Left lung (tissue), 10 donors: Measurements from ENCODE around the gene DNAH2. TPM values are rescaled to one million over a fixed set of nuclear protein-coding genes. Genes with fewer than 3 reads are reported as not detected.

Source experiments
- ATAC-seq: fragments of 200-7000 bp; cut with Tn5 transposase; one replicate; pipeline ENCODE4 v1.9.1; 2020; ENCODE audit warnings: moderate library complexity
- DNase-seq, 4 donors: peaks; one replicate each; pipeline ENCODE4 v3.0.0-alpha.2; 2013 to 2020
- H3K27ac ChIP-seq, 2 donors: fragments of 200-600 bp; sonication (generic) in 1 of 2; one replicate each; pipeline versions ENCODE4 v1.5.0 to v1.8.0; 2020 to 2021
- H3K27me3 ChIP-seq, 2 donors: fragments of 200-600 bp; sonication (generic) in 1 of 2; one replicate each; pipeline versions ENCODE4 v1.5.0 to v1.8.0; 2020 to 2021
- H3K36me3 ChIP-seq, 2 donors: fragments of 200-600 bp; sonication (generic) in 1 of 2; one replicate each; pipeline versions ENCODE4 v1.5.0 to v1.8.0; 2020 to 2021
- H3K4me1 ChIP-seq, 2 donors: fragments of 200-600 bp; one replicate each; pipeline ENCODE4 v1.8.0; 2021
- H3K4me3 ChIP-seq, 2 donors: fragments of 200-600 bp; sonication (generic) in 1 of 2; one replicate each; pipeline versions ENCODE4 v1.5.0 to v1.8.0; 2020 to 2021; ENCODE audit warnings: mild to moderate bottlenecking in 1 of 2
- H3K9me3 ChIP-seq, 2 donors: fragments of 200-600 bp; sonication (generic) in 1 of 2; one replicate each; pipeline versions ENCODE4 v1.5.0 to v1.8.0; 2020 to 2021
- intact Hi-C, 2 donors: fragments of 100-400 bp; cut with DNase I; formaldehyde crosslinking; loops; one replicate each; pipeline versions ENCODE4 v1.11.2 to v1.14.2; 2022
- polyA plus RNA-seq, 6 donors: library from polyadenylated mRNA; unstranded; fragments of 120-200 nt; gene quantifications; one replicate each; pipeline ENCODE4 v1.2.1, GENCODE V29; 2013; ENCODE audit not compliant: insufficient read length in 6 of 6
- total RNA-seq, 2 donors: library from RNA; stranded (reverse); fragmentation: NEBNext Ultra II Directional; extraction: Animal tissue kit (Norgen Biotek cat#: 25700); gene quantifications; one replicate each; pipeline ENCODE4 v1.2.1, GENCODE V29; 2021
- TF ChIP-seq, protein P1 (sequence below), 2 donors: fragments of 200-600 bp; sonication (generic) in 1 of 2; IDR thresholded peaks; one replicate each; pipeline versions ENCODE4 v1.5.0 to v1.8.0; 2021; ENCODE audit warnings: antibody characterized with exemption in 2 of 2
- donor health status: DM: no; HTN: yes; CAD: no.
- donor health status: DM: no; HTN: no; CAD: no.

The DNAH2 gene
- total and polyA plus RNA-seq, 8 donors = 0.67 to 4.5 (median 2.6) TPM

DNA sequence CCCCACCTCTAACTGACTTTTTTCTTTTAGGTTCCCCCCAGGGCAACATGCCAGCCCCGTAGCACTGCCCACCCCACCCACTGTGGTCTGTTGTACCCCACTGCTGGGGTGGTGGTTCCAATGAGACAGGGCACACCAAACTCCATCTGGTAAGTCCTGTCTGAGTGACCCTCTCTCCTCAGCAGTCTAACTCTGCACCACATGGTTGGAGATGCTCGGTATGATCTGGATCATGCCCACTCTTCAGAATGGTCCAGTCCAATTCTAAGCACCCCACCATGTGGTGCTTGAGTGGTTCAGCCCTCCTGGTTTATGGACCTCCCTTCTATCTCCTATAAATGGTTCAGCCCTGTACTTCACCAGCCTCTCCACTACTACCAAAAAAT lies 122.3 kb downstream of the DNAH2 start:
- H3K36me3 ChIP-seq = no peaks in the 10 kb centered on the region
- TF ChIP-seq, protein P1, sequence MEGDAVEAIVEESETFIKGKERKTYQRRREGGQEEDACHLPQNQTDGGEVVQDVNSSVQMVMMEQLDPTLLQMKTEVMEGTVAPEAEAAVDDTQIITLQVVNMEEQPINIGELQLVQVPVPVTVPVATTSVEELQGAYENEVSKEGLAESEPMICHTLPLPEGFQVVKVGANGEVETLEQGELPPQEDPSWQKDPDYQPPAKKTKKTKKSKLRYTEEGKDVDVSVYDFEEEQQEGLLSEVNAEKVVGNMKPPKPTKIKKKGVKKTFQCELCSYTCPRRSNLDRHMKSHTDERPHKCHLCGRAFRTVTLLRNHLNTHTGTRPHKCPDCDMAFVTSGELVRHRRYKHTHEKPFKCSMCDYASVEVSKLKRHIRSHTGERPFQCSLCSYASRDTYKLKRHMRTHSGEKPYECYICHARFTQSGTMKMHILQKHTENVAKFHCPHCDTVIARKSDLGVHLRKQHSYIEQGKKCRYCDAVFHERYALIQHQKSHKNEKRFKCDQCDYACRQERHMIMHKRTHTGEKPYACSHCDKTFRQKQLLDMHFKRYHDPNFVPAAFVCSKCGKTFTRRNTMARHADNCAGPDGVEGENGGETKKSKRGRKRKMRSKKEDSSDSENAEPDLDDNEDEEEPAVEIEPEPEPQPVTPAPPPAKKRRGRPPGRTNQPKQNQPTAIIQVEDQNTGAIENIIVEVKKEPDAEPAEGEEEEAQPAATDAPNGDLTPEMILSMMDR (IDR thresholded peaks at IDR 0.05) = no peak
- peaks cover 30 to 51% of the 10 kb centered on the region in 2 donors for H3K4me1 ChIP-seq
- H3K4me3 ChIP-seq = peak overlapping the region in 1 of 2 donors; percentile 82
- H3K27me3 ChIP-seq = no peaks in the 10 kb centered on the region
- ATAC-seq (no peak), DNase-seq (peak in 1 of 4 donors; percentile 13)
- peak overlapping the region in 1 of 2 donors; percentile 100 for H3K27ac ChIP-seq
- intact Hi-C loops = no loop called here
- H3K9me3 ChIP-seq = no peaks in the 10 kb centered on the region

DNA sequence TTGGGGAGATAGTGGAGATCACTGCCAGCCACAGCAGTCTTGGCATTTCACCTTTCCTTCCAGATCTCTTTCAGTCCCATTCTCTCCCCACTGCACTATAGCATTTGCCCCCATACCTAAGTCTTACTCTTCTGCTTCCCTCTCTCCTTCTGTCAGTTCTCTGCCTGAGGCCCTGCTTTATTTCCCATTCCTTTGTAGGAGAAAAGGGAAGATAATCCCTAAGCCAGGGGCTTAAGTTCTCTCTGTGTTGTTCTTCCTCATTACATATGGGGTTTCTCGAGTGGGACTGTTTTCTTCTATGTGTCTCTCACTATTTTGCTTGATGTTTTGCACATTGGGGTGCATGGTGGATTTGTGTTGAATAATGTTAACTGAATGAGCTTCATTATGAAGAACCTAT lies 122.9 kb downstream of the DNAH2 start:
- no peak for DNase-seq
- Histone ChIP-seq H3K36me3 (peaks cover 0 to 6% of the 10 kb centered on the region in 2 donors), H3K9me3 (no peaks in the 10 kb centered on the region), H3K4me1 (peaks cover 34 to 57% of the 10 kb centered on the region in 2 donors), H3K27ac (peak overlapping the region; percentile 99 to 100), H3K27me3 (no peaks in the 10 kb centered on the region), H3K4me3 (peak overlapping the region in 1 of 2 donors; percentile 82)
- no peak for ATAC-seq
- TF ChIP-seq, protein P1 (IDR thresholded peaks at IDR 0.05) = no peak
- intact Hi-C loops = no loop called here

DNA sequence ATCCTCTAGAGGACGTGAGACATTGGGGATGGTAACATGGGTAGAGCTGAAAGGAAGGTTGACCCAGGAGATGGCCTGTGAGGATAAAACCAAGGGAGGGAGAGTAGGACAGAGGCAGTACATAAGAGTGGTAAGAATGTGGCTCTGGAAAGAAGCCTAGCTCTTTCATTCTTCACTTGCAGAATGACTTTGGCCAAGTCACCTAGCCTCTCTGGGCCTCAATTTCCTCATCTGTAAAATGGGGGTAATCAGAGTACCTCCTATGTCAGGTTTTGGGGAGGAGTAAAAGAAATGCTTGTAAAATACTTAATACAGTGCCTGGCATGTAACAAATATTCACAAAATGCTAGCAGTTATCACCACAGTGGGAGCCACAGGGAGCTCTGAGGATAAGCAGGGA lies 123.3 kb downstream of the DNAH2 start:
- Histone ChIP-seq H3K27me3 (no peaks in the 10 kb centered on the region), H3K4me3 (peak overlapping the region; percentile 63 to 82), H3K36me3 (peaks cover 0 to 10% of the 10 kb centered on the region in 2 donors), H3K27ac (peak overlapping the region; percentile 99 to 100), H3K9me3 (no peaks in the 10 kb centered on the region), H3K4me1 (peaks cover 35 to 61% of the 10 kb centered on the region in 2 donors)
- TF ChIP-seq, protein P1 (IDR thresholded peaks at IDR 0.05) = no peak
- intact Hi-C loops = no loop called here
- DNase-seq (no peak), ATAC-seq (no peak)

DNA sequence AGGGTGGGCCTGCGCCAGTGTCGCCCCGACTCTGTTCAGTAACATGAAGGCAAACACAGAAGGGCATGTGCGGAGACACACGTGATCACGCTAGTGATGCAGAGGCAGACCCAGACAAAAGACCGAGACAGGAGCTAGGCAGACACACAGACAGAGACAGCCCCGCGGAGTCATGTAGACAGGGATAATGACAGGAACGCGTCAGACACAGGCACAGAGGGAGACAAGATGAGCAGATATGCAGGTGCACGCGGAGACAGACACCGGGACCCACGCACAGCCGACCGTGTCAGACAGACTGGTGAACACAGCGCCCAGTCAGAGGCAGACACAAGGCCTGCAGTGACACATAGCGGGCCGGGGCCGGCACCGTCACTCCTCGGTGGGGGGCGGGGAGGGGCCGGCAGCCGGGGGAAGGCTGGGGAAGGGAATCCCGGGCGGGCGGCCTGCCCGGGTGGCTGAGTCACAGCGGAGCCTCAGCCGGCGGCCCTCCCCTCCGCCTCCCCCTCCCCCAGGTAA lies 123.9 kb downstream of the DNAH2 start:
- DNase-seq (peak in 3 of 4 donors; percentile 84 to 97 (median 92)), ATAC-seq (peak; percentile 52)
- H3K36me3 ChIP-seq = peaks cover 0 to 16% of the 10 kb centered on the region in 2 donors
- H3K27ac ChIP-seq = peak overlapping the region; percentile 99 to 100
- TF ChIP-seq, protein P1 (IDR thresholded peaks at IDR 0.05) = no peak
- peaks cover 35 to 62% of the 10 kb centered on the region in 2 donors for H3K4me1 ChIP-seq
- peak overlapping the region; percentile 63 to 82 for H3K4me3 ChIP-seq
- no peaks in the 10 kb centered on the region for H3K9me3 ChIP-seq
- no peaks in the 10 kb centered on the region for H3K27me3 ChIP-seq
- intact Hi-C loops = no loop called here

DNA sequence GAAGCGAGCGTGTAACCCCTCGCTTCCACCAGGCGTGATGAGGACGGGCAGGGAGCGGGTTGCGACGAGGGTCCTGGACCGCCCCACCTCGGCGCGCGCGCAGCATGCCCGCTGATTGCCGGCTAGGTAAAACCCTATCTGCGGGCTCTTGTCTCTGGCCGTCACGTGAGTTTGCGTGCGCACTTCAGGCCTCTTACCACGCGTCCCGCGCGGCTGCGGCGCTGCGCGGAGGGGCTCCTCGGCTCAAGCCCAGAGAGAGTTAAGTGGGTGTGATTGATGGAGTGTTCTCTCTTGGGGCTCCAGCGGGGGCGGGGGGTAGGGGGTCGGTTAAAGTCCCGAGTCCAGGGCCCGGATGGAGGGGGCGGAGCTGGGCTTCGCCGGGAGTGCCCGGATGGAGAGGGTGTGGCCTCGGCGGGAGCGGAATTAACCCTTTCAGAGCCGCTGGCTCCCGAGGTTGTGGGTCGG lies 124.4 kb downstream of the DNAH2 start:
- TF ChIP-seq, protein P1 (IDR thresholded peaks at IDR 0.05) = no peak
- intact Hi-C loops = no loop called here

More for the DNA sequence above, 124.4 kb downstream of the DNAH2 start:
- Histone ChIP-seq H3K4me1 (peaks cover 35 to 59% of the 10 kb centered on the region in 2 donors), H3K36me3 (peaks cover 0 to 20% of the 10 kb centered on the region in 2 donors), H3K4me3 (peak overlapping the region; percentile 63 to 82), H3K27ac (peak overlapping the region; percentile 99 to 100), H3K27me3 (no peaks in the 10 kb centered on the region), H3K9me3 (no peaks in the 10 kb centered on the region)
- peak; percentile 65 for ATAC-seq
- DNase-seq = peak; percentile 91 to 94 (median 93)
